Choroid plexus epithelial cell (primary cell): ENCODE measurements around the gene LHX4.

Experiments
- DNase-seq: peaks from one replicate; pipeline ENCODE4 v3.0.0-alpha.2; 2010; ENCODE audit warnings: low read depth
- H3K4me3 ChIP-seq: 2 replicates; pipeline ENCODE4 v1.5.1; 2011; ENCODE audit warnings: low read depth, mild to moderate bottlenecking, control low read depth, low read length, moderate library complexity
- CTCF ChIP-seq: conservative IDR thresholded peaks from 2 replicates; pipeline ENCODE4 v1.5.1; 2011; ENCODE audit warnings: low read depth, mild to moderate bottlenecking, control low read depth, inconsistent platforms, low read length, moderate library complexity

LHX4 gene

GRCh38 chr1:180272395-180272794 is 42.3 kb downstream of the LHX4 start:
- TF ChIP-seq CTCF = no peak
- H3K4me3 ChIP-seq = no peak overlapping the region
- DNase-seq = no peak

- H3K4me3 ChIP-seq = no peak overlapping the region
- no peak for DNase-seq
- TF ChIP-seq CTCF = no peak
Measured at GRCh38 chr1:180273066-180273465, 43.0 kb downstream of the LHX4 start.

- DNase-seq = no peak
- no peak for TF ChIP-seq CTCF
- no peak overlapping the region for H3K4me3 ChIP-seq
Measured at GRCh38 chr1:180274221-180274620, 44.2 kb downstream of the LHX4 start.

GRCh38 chr1:180275726-180276125 is 45.7 kb downstream of the LHX4 start:
- no peak for TF ChIP-seq CTCF
- no peak overlapping the region for H3K4me3 ChIP-seq
- no peak for DNase-seq

- TF ChIP-seq CTCF = no peak
- no peak overlapping the region for H3K4me3 ChIP-seq
- DNase-seq = no peak
Measured at GRCh38 chr1:180277476-180278193, 47.6 kb downstream of the LHX4 start.

- DNase-seq = no peak
- no peak for TF ChIP-seq CTCF
Measured at GRCh38 chr1:180278194-180278515, 48.1 kb downstream of the LHX4 start.

More at GRCh38 chr1:180278194-180278515, 48.1 kb downstream of the LHX4 start:
- no peak overlapping the region for H3K4me3 ChIP-seq
